Measurements from ENCODE around the gene CFAP210.

The CFAP210 gene

GRCh38 chr2:169732075-169732474, 37.9 kb upstream of the CFAP210 start:
- H3K27me3 ChIP-seq: no peaks in the 10 kb centered on the region

GRCh38 chr2:169729274-169729605, 35.0 kb upstream of the CFAP210 start:
- H3K4me2 ChIP-seq: no peak overlapping the region
- no peak overlapping the region for H3K9ac ChIP-seq
- no peaks in the 10 kb centered on the region for H3K27me3 ChIP-seq
- no peak overlapping the region for H3K4me3 ChIP-seq
- no peaks in the 10 kb centered on the region for H4K20me1 ChIP-seq
- no peak for TF ChIP-seq Cebpa-rat (IDR thresholded peaks at IDR 0.05)
- H3K27ac ChIP-seq: no peak overlapping the region
- H3K36me3 ChIP-seq: no peaks in the 10 kb centered on the region
- H3K4me1 ChIP-seq: peaks cover 14% of the 10 kb centered on the region
- H3K9me3 ChIP-seq: no peaks in the 10 kb centered on the region

More at GRCh38 chr2:169732075-169732474, 37.9 kb upstream of the CFAP210 start:
- Histone ChIP-seq H3K27ac (no peak overlapping the region), H3K4me3 (no peak overlapping the region), H3K9ac (no peak overlapping the region), H3K4me2 (peak overlapping the region; percentile 95; the same call in 1 of the 2 replicates), H3K4me1 (peaks cover 41% of the 10 kb centered on the region), H4K20me1 (peaks cover 20% of the 10 kb centered on the region), H3K9me3 (no peaks in the 10 kb centered on the region), H3K36me3 (no peaks in the 10 kb centered on the region; the same call in 1 of the 2 replicates)
- no peak for TF ChIP-seq Cebpa-rat (IDR thresholded peaks at IDR 0.05)

GRCh38 chr2:169727065-169727464, 32.9 kb upstream of the CFAP210 start:
- no peaks in the 10 kb centered on the region; the same call in 1 of the 2 replicates for H3K4me1 ChIP-seq
- H3K27me3 ChIP-seq: no peaks in the 10 kb centered on the region
- no peaks in the 10 kb centered on the region for H3K36me3 ChIP-seq
- no peak overlapping the region for H3K4me2 ChIP-seq
- no peak overlapping the region for H3K9ac ChIP-seq
- no peaks in the 10 kb centered on the region for H3K9me3 ChIP-seq
- TF ChIP-seq Cebpa-rat (IDR thresholded peaks at IDR 0.05): no peak
- no peak overlapping the region for H3K27ac ChIP-seq
- H3K4me3 ChIP-seq: no peak overlapping the region
- no peaks in the 10 kb centered on the region for H4K20me1 ChIP-seq

GRCh38 chr2:169721016-169721415, 26.8 kb upstream of the CFAP210 start:
- no peaks in the 10 kb centered on the region for H3K9me3 ChIP-seq
- H3K4me2 ChIP-seq: no peak overlapping the region
- H3K36me3 ChIP-seq: no peaks in the 10 kb centered on the region
- no peak overlapping the region for H3K27ac ChIP-seq
- no peak overlapping the region for H3K9ac ChIP-seq
- no peaks in the 10 kb centered on the region for H3K4me1 ChIP-seq
- H3K27me3 ChIP-seq: no peaks in the 10 kb centered on the region
- H3K4me3 ChIP-seq: no peak overlapping the region
- H4K20me1 ChIP-seq: no peaks in the 10 kb centered on the region
- no peak for TF ChIP-seq Cebpa-rat (IDR thresholded peaks at IDR 0.05)

GRCh38 chr2:169718930-169719504, 24.8 kb upstream of the CFAP210 start:
- Histone ChIP-seq H3K9me3 (no peaks in the 10 kb centered on the region), H3K27me3 (no peaks in the 10 kb centered on the region), H3K27ac (no peak overlapping the region), H3K4me1 (no peaks in the 10 kb centered on the region), H3K36me3 (no peaks in the 10 kb centered on the region), H3K4me2 (no peak overlapping the region), H3K9ac (no peak overlapping the region), H4K20me1 (no peaks in the 10 kb centered on the region), H3K4me3 (no peak overlapping the region)
- no peak for TF ChIP-seq Cebpa-rat (IDR thresholded peaks at IDR 0.05)

GRCh38 chr2:169717691-169718063, 23.5 kb upstream of the CFAP210 start:
- H3K27ac ChIP-seq: no peak overlapping the region
- H3K36me3 ChIP-seq: no peaks in the 10 kb centered on the region
- no peak overlapping the region for H3K9ac ChIP-seq
- H3K27me3 ChIP-seq: no peaks in the 10 kb centered on the region
- no peaks in the 10 kb centered on the region for H3K4me1 ChIP-seq
- 0 out of 2 replicates have a peak, but pooled peaks cover 3% of the 10 kb centered on the region for H3K9me3 ChIP-seq
- H3K4me2 ChIP-seq: no peak overlapping the region
- no peak for TF ChIP-seq Cebpa-rat (IDR thresholded peaks at IDR 0.05)
- H4K20me1 ChIP-seq: no peaks in the 10 kb centered on the region
- H3K4me3 ChIP-seq: no peak overlapping the region

GRCh38 chr2:169716938-169717690, 22.9 kb upstream of the CFAP210 start:
- no peak overlapping the region for H3K27ac ChIP-seq
- H3K9ac ChIP-seq: no peak overlapping the region
- no peaks in the 10 kb centered on the region for H4K20me1 ChIP-seq
- peaks cover 1% of the 10 kb centered on the region; the same call in 1 of the 2 replicates for H3K36me3 ChIP-seq
- no peak overlapping the region for H3K4me2 ChIP-seq
- peaks cover 9% of the 10 kb centered on the region; the same call in 1 of the 2 replicates for H3K9me3 ChIP-seq
- H3K4me3 ChIP-seq: no peak overlapping the region
- H3K27me3 ChIP-seq: no peaks in the 10 kb centered on the region
- no peaks in the 10 kb centered on the region for H3K4me1 ChIP-seq
- no peak for TF ChIP-seq Cebpa-rat (IDR thresholded peaks at IDR 0.05)

GRCh38 chr2:169716238-169716886, 22.2 kb upstream of the CFAP210 start:
- TF ChIP-seq Cebpa-rat (IDR thresholded peaks at IDR 0.05): no peak
- Histone ChIP-seq H3K9me3 (peaks cover 16% of the 10 kb centered on the region), H4K20me1 (no peaks in the 10 kb centered on the region), H3K4me1 (no peaks in the 10 kb centered on the region), H3K9ac (no peak overlapping the region), H3K27me3 (no peaks in the 10 kb centered on the region), H3K27ac (no peak overlapping the region), H3K36me3 (peaks cover 7% of the 10 kb centered on the region; the same call in 1 of the 2 replicates), H3K4me3 (no peak overlapping the region), H3K4me2 (no peak overlapping the region)

- H3K9me3 ChIP-seq: peaks cover 16% of the 10 kb centered on the region
- no peak overlapping the region for H3K4me3 ChIP-seq
- no peak overlapping the region for H3K4me2 ChIP-seq
- H3K9ac ChIP-seq: no peak overlapping the region
- H3K4me1 ChIP-seq: no peaks in the 10 kb centered on the region
- H3K27me3 ChIP-seq: no peaks in the 10 kb centered on the region
- no peak for TF ChIP-seq Cebpa-rat (IDR thresholded peaks at IDR 0.05)
- no peak overlapping the region for H3K27ac ChIP-seq
- no peaks in the 10 kb centered on the region for H4K20me1 ChIP-seq
- H3K36me3 ChIP-seq: peaks cover 7% of the 10 kb centered on the region; the same call in 1 of the 2 replicates
Measured at GRCh38 chr2:169715379-169716237, 21.4 kb upstream of the CFAP210 start.

Data from BLaER1 (cell line).